ENCODE data around the gene TMEM9B.

DNA sequence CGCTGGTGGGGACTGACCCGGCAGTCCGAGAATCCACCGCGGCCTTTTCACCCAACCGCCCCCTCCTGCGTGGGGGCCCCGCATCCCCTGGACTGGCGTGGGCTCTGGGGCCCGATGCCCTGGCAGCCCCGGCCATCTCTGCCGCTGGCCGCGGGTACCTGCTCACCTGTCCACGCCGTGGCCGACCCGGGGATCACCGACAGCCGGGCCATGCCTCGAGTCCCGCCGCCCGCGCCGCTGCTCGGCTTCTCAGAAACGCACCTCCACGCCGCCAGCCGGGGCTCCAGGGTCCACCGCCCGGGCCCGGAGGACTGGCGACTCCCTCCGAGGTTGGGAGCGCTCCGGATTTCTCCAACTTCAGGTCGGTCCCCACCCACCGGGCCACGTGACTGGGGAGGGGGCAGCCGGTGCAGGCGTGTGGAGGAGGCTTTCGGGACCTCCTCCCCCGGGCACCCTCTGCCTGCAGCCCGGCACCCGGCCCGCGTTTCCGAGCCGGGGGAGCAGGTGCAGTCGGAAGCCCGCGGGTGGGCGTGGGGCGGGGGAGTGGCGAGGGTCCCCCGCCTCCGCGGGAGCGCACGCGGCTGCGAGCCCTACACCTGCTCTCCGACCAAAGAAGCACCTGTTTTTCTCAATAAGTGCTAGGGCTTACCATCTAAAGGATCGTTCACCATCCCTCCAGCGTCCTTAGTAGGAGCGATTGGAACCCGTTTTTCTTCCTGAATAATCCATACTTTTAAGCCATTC, 40.1 kb upstream of the TMEM9B start:
- TF ChIP-seq POLR2A (IDR thresholded peaks at IDR 0.05; ENCODE audit: low read length) (no peak), GATA1 (IDR thresholded peaks at IDR 0.05; ENCODE audit: low read depth, low read length) (no peak)

All from erythroblast (primary cell).